ENCODE measurements around the gene PSMB5. TPM values are rescaled to one million over a fixed set of nuclear protein-coding genes. Genes with fewer than 3 reads are reported as not detected.

Gene PSMB5
- total RNA-seq, 4 donors from 2014 or later: 59.7 to 167 (median 135) TPM

DNA sequence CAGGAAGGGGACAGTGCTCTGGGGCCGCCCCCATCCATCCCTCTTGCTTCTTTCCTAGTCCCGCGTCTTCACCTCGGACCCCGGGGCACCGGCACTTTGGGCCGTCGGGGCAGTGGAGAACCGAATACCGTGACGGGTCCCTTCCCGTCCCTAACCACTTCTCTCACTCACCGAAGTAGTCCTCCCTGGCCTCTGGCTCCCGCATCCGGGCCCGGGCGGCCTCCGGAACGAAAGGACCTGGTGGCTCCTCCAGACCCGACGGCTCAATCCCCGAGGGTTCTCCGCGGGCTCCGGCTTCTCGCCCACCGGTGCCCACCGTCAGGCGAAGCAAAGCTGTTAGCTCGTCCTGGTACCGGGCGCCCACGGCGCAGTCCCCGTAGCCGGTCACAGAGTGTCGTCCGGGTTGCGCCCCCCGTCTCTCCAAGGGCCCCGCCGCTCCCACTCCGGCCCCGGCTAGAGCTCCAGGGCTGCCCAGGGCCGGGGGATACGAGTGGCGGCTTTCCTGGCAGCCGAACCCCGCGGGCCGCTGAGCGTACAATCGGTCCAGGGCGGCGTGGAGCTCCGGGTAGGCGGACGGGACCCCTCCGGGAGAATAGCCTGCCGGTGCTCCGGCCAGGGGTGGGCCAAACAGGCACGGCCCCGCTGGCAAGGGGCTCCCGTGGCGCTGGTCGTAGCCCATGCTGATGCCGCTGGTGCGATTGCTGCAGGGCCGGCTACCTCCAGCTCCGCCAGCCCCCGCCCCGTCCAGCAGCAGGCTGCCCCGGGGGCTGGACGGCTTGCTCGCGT, 53.4 kb downstream of the PSMB5 start:
- no peaks in the 10 kb centered on the region for H3K27me3 ChIP-seq
- WGBS: 2% methylated on average over 23 of the region's 76 CpGs
- peaks cover 60% of the 10 kb centered on the region for H3K4me1 ChIP-seq
- H3K36me3 ChIP-seq: no peaks in the 10 kb centered on the region
- DNase-seq (ENCODE audit: low spot score in 2 of 2): peak in 1 of 2 donors; percentile 70
- TF ChIP-seq POLR2AphosphoS5 (IDR thresholded peaks at IDR 0.05) (no peak), EP300 (IDR thresholded peaks at IDR 0.05) (no peak)
- peak overlapping the region; percentile 77 for H3K4me3 ChIP-seq
- no peaks in the 10 kb centered on the region for H3K9me3 ChIP-seq
- peak overlapping the region; percentile 86 for H3K27ac ChIP-seq

- H3K27ac ChIP-seq: peak overlapping the region; percentile 86
- WGBS: no CpG with 5 or more reads among the region's 41 CpGs
- no peaks in the 10 kb centered on the region for H3K27me3 ChIP-seq
- H3K9me3 ChIP-seq: no peaks in the 10 kb centered on the region
- TF ChIP-seq CTCF (IDR thresholded peaks at IDR 0.05): no peak
- TF ChIP-seq EP300 (IDR thresholded peaks at IDR 0.05): no peak
- TF ChIP-seq POLR2AphosphoS5 (IDR thresholded peaks at IDR 0.05): no peak
- no peak for TF ChIP-seq POLR2A (IDR thresholded peaks at IDR 0.05)
- H3K36me3 ChIP-seq: no peaks in the 10 kb centered on the region
- peak overlapping the region; percentile 77 for H3K4me3 ChIP-seq
- H3K4me1 ChIP-seq: peaks cover 63% of the 10 kb centered on the region
- peak in 1 of 2 donors; percentile 73 for DNase-seq (ENCODE audit: low spot score in 2 of 2)
These were observed 54.0 kb downstream of the PSMB5 start for GRCh38 chr14:22980672-22981089.

GRCh38 chr14:22979748-22980392, 54.8 kb downstream of the PSMB5 start:
- 44% methylated on average over 8 of the region's 8 CpGs for WGBS
- H3K27ac ChIP-seq: peak overlapping the region; percentile 86
- DNase-seq (ENCODE audit: low spot score in 2 of 2): peak in 1 of 2 donors; percentile 57
- peak overlapping the region; percentile 77 for H3K4me3 ChIP-seq
- H3K4me1 ChIP-seq: peaks cover 70% of the 10 kb centered on the region
- H3K36me3 ChIP-seq: no peaks in the 10 kb centered on the region
- no peak for TF ChIP-seq EP300 (IDR thresholded peaks at IDR 0.05)
- H3K27me3 ChIP-seq: no peaks in the 10 kb centered on the region
- H3K9me3 ChIP-seq: no peaks in the 10 kb centered on the region

DNA sequence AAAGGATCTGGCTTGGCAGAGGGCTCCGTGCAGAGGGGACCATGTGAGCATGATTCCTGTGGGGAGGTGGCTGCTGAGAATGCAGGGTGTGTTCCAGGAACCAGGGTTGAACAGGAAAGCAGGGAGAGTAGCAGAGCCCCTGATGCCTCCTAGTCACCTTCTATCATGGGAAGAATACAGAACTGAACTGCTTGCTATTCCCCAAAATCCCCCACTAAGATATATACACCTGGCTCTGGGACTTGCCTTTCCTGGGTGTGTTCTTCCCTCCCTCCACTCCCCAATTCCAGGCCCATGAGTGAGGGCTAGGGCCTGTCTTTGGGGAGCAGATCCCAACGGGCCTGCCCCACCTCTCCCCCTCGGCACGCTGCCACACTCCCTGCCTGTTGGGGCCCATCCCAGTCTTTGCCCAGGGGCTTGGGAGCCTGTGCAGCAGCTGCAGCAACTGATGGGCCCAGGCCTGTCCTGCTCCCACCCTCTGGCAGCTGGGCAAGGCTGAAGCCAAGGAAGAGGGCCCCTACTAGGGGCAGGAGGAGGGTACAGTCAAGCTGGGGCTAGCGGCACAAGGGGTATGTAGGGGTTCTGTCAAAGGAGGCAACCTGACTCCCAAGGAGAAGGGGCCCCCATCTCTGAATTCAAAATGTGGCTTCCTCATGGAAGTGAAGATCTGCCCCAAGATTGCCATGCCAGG, 55.6 kb downstream of the PSMB5 start:
- Histone ChIP-seq H3K4me3 (peak overlapping the region; percentile 77), H3K36me3 (no peaks in the 10 kb centered on the region), H3K9me3 (no peaks in the 10 kb centered on the region), H3K27ac (peak overlapping the region; percentile 86), H3K4me1 (peaks cover 72% of the 10 kb centered on the region), H3K27me3 (no peaks in the 10 kb centered on the region)
- 19% methylated on average over 5 of the region's 5 CpGs for WGBS
- peak; percentile 81 to 82 for DNase-seq (ENCODE audit: low spot score in 2 of 2)
- TF ChIP-seq POLR2AphosphoS5 (IDR thresholded peaks at IDR 0.05) (peak in 1 of 3 donors; percentile 81), POLR2A (IDR thresholded peaks at IDR 0.05) (no peak)

DNA sequence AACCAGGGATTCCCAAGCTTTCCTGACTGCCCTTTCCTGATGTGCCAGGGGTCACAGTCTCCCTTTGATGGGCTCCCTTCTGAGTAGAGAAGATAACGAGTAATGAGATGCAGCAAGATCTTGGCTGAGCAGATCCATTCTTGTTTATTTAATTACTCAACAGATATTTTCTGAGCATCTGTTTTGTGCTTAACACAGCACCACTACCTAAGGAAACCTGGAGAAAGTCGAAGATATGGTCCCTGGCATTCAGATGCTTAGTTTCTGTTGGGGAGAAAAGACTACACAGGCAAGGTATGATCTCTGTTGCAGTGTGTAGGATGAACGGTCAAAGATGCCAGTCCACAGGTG, 56.2 kb downstream of the PSMB5 start:
- 45% methylated on average over 3 of the region's 3 CpGs for WGBS

More for the DNA sequence above, 56.2 kb downstream of the PSMB5 start:
- Histone ChIP-seq H3K27me3 (no peaks in the 10 kb centered on the region), H3K27ac (peak overlapping the region; percentile 86), H3K4me3 (no peak overlapping the region), H3K4me1 (peaks cover 71% of the 10 kb centered on the region), H3K36me3 (no peaks in the 10 kb centered on the region), H3K9me3 (no peaks in the 10 kb centered on the region)
- TF ChIP-seq CTCF (IDR thresholded peaks at IDR 0.05) (no peak), EP300 (IDR thresholded peaks at IDR 0.05) (no peak), POLR2AphosphoS5 (IDR thresholded peaks at IDR 0.05) (no peak), POLR2A (IDR thresholded peaks at IDR 0.05) (no peak)
- no peak for DNase-seq (ENCODE audit: low spot score in 2 of 2)
